H1 (cell line): ENCODE results near the gene WDFY4. TPM values are rescaled to one million over a fixed set of nuclear protein-coding genes. Genes with fewer than 3 reads are reported as not detected.

ENCODE experiments used
- CTCF ChIA-PET: fragments of 300-600 bp; sonication (Branson Sonifier 250); formaldehyde crosslinking; loops from one replicate; lab custom pipeline; 2021; ENCODE audit not compliant: partially characterized antibody; lab: Charles Lee
- POLR2A ChIA-PET: fragments of 300-600 bp; sonication (Branson Sonifier 250); formaldehyde crosslinking; loops from one replicate; lab custom pipeline; 2021; ENCODE audit warnings: inconsistent platforms; ENCODE audit not compliant: partially characterized antibody; lab: Charles Lee
- DNase-seq, 2 experiments: peaks; one replicate each; pipeline versions ENCODE4 v3.0.0 to v3.0.0-alpha.2; 2010 to 2022; ENCODE audit warnings: low spot score in 2 of 2, low read depth in 1 of 2, mixed read lengths in 1 of 2
- FAIRE-seq: peaks from 2 replicates; lab custom pipeline; 2011; peaks lifted over from hg19 to GRCh38; lab: Jason Lieb, UNC
- H2AFZ ChIP-seq: 2 replicates; pipeline ENCODE4 v1.8.1; 2012; ENCODE audit warnings: low read length, inconsistent platforms
- H2AK5ac ChIP-seq: 2 replicates; pipeline ENCODE4 v1.6.1; 2013; ENCODE audit warnings: low read depth, low read length
- H2BK120ac ChIP-seq: replicated peaks from 2 replicates; pipeline ENCODE3; 2013; ENCODE audit warnings: low read depth, low read length, inconsistent platforms
- H2BK12ac ChIP-seq: 2 replicates; pipeline ENCODE4 v1.6.1; 2013; ENCODE audit warnings: low read depth, low read length
- H2BK15ac ChIP-seq: 2 replicates; pipeline ENCODE4 v1.6.1; 2013; ENCODE audit warnings: low read length
- H2BK20ac ChIP-seq: 2 replicates; pipeline ENCODE4 v1.6.1; 2013; ENCODE audit warnings: low read length
- H2BK5ac ChIP-seq: 2 replicates; pipeline ENCODE4 v1.6.1; 2013; ENCODE audit warnings: low read depth, low read length
- H3K14ac ChIP-seq: 2 replicates; pipeline ENCODE4 v1.6.1; 2013; ENCODE audit warnings: inconsistent platforms; ENCODE audit not compliant: insufficient read length
- H3K18ac ChIP-seq: 2 replicates; pipeline ENCODE4 v1.6.1; 2013; ENCODE audit warnings: low read length; ENCODE audit errors: extremely low read depth
- H3K23ac ChIP-seq: 2 replicates; pipeline ENCODE4 v1.6.1; 2013; ENCODE audit warnings: inconsistent platforms; ENCODE audit not compliant: insufficient read length
- H3K23me2 ChIP-seq: 2 replicates; pipeline ENCODE4 v1.6.1; 2013; ENCODE audit warnings: low read depth, low read length
- H3K27ac ChIP-seq: 2 replicates; pipeline ENCODE4 v1.6.1; 2011; ENCODE audit warnings: low read depth, low read length, inconsistent platforms
- H3K27me3 ChIP-seq, 4 experiments: replicated peaks in 1 of 4; 1 replicate in 1 of 4; 2 replicates in 3 of 4; pipeline versions ENCODE4 v1.6.1 to v1.8.1; 2011 to 2013; ENCODE audit warnings: low read length in 3 of 4, mild to moderate bottlenecking in 3 of 4, inconsistent platforms in 2 of 4, mixed read lengths in 2 of 4, moderate library complexity in 1 of 4; ENCODE audit not compliant: control insufficient read depth in 3 of 4, insufficient read depth in 3 of 4; ENCODE audit errors: extremely low read depth in 1 of 4
- H3K36me3 ChIP-seq, 4 experiments: 2 replicates each; pipeline versions ENCODE4 v1.6.1 to v1.8.1; 2011 to 2013; ENCODE audit warnings: mild to moderate bottlenecking in 4 of 4, low read length in 3 of 4, moderate library complexity in 2 of 4, control low read depth in 1 of 4, inconsistent platforms in 1 of 4; ENCODE audit not compliant: insufficient read depth in 4 of 4, control insufficient read depth in 2 of 4
- H3K4ac ChIP-seq: replicated peaks from 2 replicates; pipeline ENCODE3; 2013; ENCODE audit warnings: low read length, low read depth, mixed read lengths, inconsistent platforms; ENCODE audit not compliant: insufficient read length
- H3K4me1 ChIP-seq, 4 experiments: replicated peaks in 1 of 4; 1 replicate in 1 of 4; 2 replicates in 3 of 4; pipeline versions ENCODE4 v1.6.1 to v1.8.1; 2011 to 2013; ENCODE audit warnings: low read length in 3 of 4, inconsistent platforms in 2 of 4, mixed read lengths in 1 of 4; ENCODE audit not compliant: insufficient read depth in 4 of 4, control insufficient read depth in 3 of 4
- H3K4me2 ChIP-seq, 2 experiments: 2 replicates each; pipeline versions ENCODE4 v1.6.1 to v1.8.1; 2011 to 2013; ENCODE audit warnings: low read depth in 2 of 2, low read length in 2 of 2, control low read depth in 1 of 2, inconsistent platforms in 1 of 2, mild to moderate bottlenecking in 1 of 2; ENCODE audit not compliant: insufficient read depth in 1 of 2
- H3K4me3 ChIP-seq, 4 experiments: fragments of 200-600, 300-600 bp in 1 of 4; sonication (generic), shearing (Covaris generic), sonication (Bioruptor Twin) in 1 of 4; 2 replicates each; pipeline versions ENCODE4 v1.5.1 to v1.8.1; 2011 to 2016; ENCODE audit warnings: low read length in 4 of 4, low read depth in 3 of 4, control low read depth in 2 of 4, inconsistent platforms in 2 of 4, mild to moderate bottlenecking in 2 of 4, mixed read lengths in 1 of 4, moderate library complexity in 1 of 4; ENCODE audit not compliant: insufficient read depth in 2 of 4; ENCODE audit errors: extremely low read depth in 1 of 4
- H3K56ac ChIP-seq: replicated peaks from 2 replicates; pipeline ENCODE3; 2013; ENCODE audit warnings: low read depth, mild to moderate bottlenecking, mixed read lengths, low read length, inconsistent platforms; ENCODE audit not compliant: insufficient read length
- H3K79me1 ChIP-seq: 2 replicates; pipeline ENCODE4 v1.6.1; 2013; ENCODE audit warnings: low read depth, low read length, control low read depth
- H3K79me2 ChIP-seq, 2 experiments: 2 replicates each; pipeline versions ENCODE4 v1.6.1 to v1.8.1; 2012 to 2013; ENCODE audit warnings: low read length in 2 of 2, mild to moderate bottlenecking in 2 of 2, inconsistent platforms in 1 of 2; ENCODE audit not compliant: insufficient read depth in 2 of 2, control insufficient read depth in 1 of 2
- H3K9ac ChIP-seq, 4 experiments: replicated peaks in 1 of 4; 1 replicate in 1 of 4; 2 replicates in 3 of 4; pipeline versions ENCODE4 v1.6.1 to v1.8.1; 2011 to 2013; ENCODE audit warnings: low read depth in 3 of 4, low read length in 3 of 4, control low read depth in 2 of 4, mild to moderate bottlenecking in 2 of 4, moderate library complexity in 2 of 4, inconsistent platforms in 1 of 4; ENCODE audit errors: extremely low read depth in 1 of 4
- H3K9me3 ChIP-seq, 2 experiments: 2 replicates each; pipeline versions ENCODE4 v1.6.1 to v1.8.1; 2012 to 2013; ENCODE audit warnings: mild to moderate bottlenecking in 2 of 2, moderate library complexity in 2 of 2, control low read depth in 1 of 2, inconsistent platforms in 1 of 2, low read depth in 1 of 2, low read length in 1 of 2, mixed read lengths in 1 of 2; ENCODE audit not compliant: insufficient read depth in 2 of 2
- H4K20me1 ChIP-seq, 2 experiments: replicated peaks in 1 of 2; 2 replicates each; pipeline versions ENCODE3 to v1.8.1; 2011 to 2013; ENCODE audit warnings: inconsistent platforms in 2 of 2, low read length in 2 of 2, mild to moderate bottlenecking in 1 of 2; ENCODE audit not compliant: insufficient read depth in 2 of 2, control insufficient read depth in 1 of 2
- H4K5ac ChIP-seq: 2 replicates; pipeline ENCODE4 v1.6.1; 2013; ENCODE audit warnings: low read length, low read depth, mixed read lengths, inconsistent platforms; ENCODE audit not compliant: insufficient read length
- H4K8ac ChIP-seq: 2 replicates; pipeline ENCODE4 v1.8.0; 2013; ENCODE audit warnings: mild to moderate bottlenecking, moderate library complexity, low read length, inconsistent platforms; ENCODE audit not compliant: insufficient read depth; ENCODE audit errors: extremely low read depth
- H4K91ac ChIP-seq: replicated peaks from 2 replicates; pipeline ENCODE3; 2013; ENCODE audit warnings: low read length, mixed read lengths, inconsistent platforms; ENCODE audit not compliant: insufficient read length
- RAD21 ChIP-seq, 2 experiments: IDR thresholded peaks in 1 of 2; conservative IDR thresholded peaks in 1 of 2; 2 replicates each; pipeline ENCODE4 v1.6.1; 2011; ENCODE audit warnings: low read depth in 2 of 2, low read length in 2 of 2, improper control_type of control experiment in 1 of 2, inconsistent platforms in 1 of 2, mild to moderate bottlenecking in 1 of 2, moderate library complexity in 1 of 2
- TAF7 ChIP-seq: optimal IDR thresholded peaks from 2 replicates; pipeline ENCODE3; 2011; ENCODE audit warnings: low read depth, mild to moderate bottlenecking, inconsistent platforms, low read length, moderate library complexity, borderline replicate concordance
- WGBS, 2 experiments: shearing (Covaris generic) in 1 of 2; methylation state at CpG; one replicate each; pipeline versions ENCODE4 v1.1.6 to v1.1.7; 2013 to 2015; ENCODE audit warnings: low lambda C conversion rate in 2 of 2, mixed read lengths in 2 of 2, inconsistent platforms in 1 of 2, low coverage in 1 of 2, missing lambda C conversion rate in 1 of 2; ENCODE audit not compliant: insufficient replicate concordance in 2 of 2, insufficient coverage in 1 of 2, insufficient read length in 1 of 2; ENCODE audit errors: extremely low coverage in 1 of 2, missing lambda C conversion rate in 1 of 2; 5-methylcytosine and 5-hydroxymethylcytosine counted together
- microRNA-seq, 2 experiments: library from miRNA; unstranded; fragments of <30 nt; microRNA quantifications; one replicate each; pipeline versions ENCODE4 to v1.2.0, GENCODE V29; 2016 to 2020; ENCODE audit warnings: borderline microRNAs expressed in 2 of 2, borderline number of aligned reads in 2 of 2, borderline replicate concordance in 1 of 2
- polyA plus RNA-seq, 7 experiments: library from polyadenylated mRNA; depleted of rRNA in 3 of 7; stranded (reverse) in 5 of 7; unstranded in 2 of 7; fragments of >200 nt in 5 of 7; fragments of 200-250 nt in 2 of 7; gene quantifications; 1 replicate in 5 of 7; 2 replicates in 1 of 7; 4 replicates in 1 of 7; pipeline versions ENCODE4 v1.2.1 to v1.2.3, GENCODE V29; 2011 to 2013; ENCODE audit warnings: missing spikeins in 2 of 7, mixed read lengths in 2 of 7
- small RNA-seq: library from polyadenylated mRNA; stranded (forward); fragments of <200 nt; extraction: miRNeasy Mini kit (QIAGEN cat#:217004); gene quantifications from one replicate; pipeline ENCODE3, GENCODE V24; 2013; ENCODE audit not compliant: insufficient read depth
- total RNA-seq: library from RNA; stranded (reverse); fragmentation: NEBNext Ultra II Directional; extraction: Animal tissue kit (Norgen Biotek cat#: 25700); gene quantifications from 2 replicates; pipeline ENCODE4 v1.2.1, GENCODE V29; 2021

The WDFY4 gene
- total and polyA plus RNA-seq, 2 of the 8 experiments (the other 6 are each of a cell fraction or from before 2014, with no cell fraction given) = not detected

DNA sequence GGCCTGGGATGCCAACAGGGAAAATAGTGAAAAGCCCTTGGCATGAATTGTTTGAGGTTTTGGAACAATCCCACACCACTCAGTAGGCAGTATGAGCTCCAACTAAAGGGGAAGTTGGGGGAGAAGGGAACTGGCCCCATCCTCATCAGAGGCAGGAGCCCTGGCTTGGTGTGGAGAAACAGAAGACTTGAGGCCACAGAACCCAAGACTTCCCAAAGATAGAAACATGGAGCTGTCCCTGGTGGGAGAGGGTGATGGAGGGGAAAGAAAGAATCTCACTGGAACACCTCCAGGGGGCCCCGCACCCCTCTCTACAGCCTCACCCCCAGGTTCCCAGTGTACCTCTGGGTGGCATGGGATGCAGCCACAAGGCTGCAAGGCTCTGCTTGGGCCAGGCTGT, 345.0 kb downstream of the WDFY4 start:
- Histone ChIP-seq H3K23ac (no peak overlapping the region), H3K9me3 (no peaks in the 10 kb centered on the region), H3K9ac (no peak overlapping the region), H3K36me3 (no peaks in the 10 kb centered on the region), H2BK12ac (no peak overlapping the region), H3K79me2 (no peaks in the 10 kb centered on the region), H3K23me2 (peaks cover 5% of the 10 kb centered on the region; the same call in 1 of the 2 replicates), H4K20me1 (peaks cover 0 to 4% of the 10 kb centered on the region in 2 experiments), H4K91ac (no peak overlapping the region), H3K56ac (no peak overlapping the region), H2BK120ac (no peak overlapping the region), H4K8ac (no peak overlapping the region), H3K4ac (no peak overlapping the region), H3K79me1 (no peaks in the 10 kb centered on the region), H2BK15ac (no peak overlapping the region), H3K4me2 (no peak overlapping the region), H3K4me1 (no peaks in the 10 kb centered on the region), H3K4me3 (no peak overlapping the region), H3K27ac (no peak overlapping the region), H3K14ac (no peak overlapping the region), H3K27me3 (no peaks in the 10 kb centered on the region), H3K18ac (no peak overlapping the region), H2AK5ac (no peak overlapping the region), H2BK5ac (no peak overlapping the region)
- WGBS, 2 experiments = 88% methylated on average over 1 of the region's 1 CpG; no CpG with 5 or more reads in 1 of the 2 experiments
- CTCF ChIA-PET = interaction anchor here (1.1 to 1.5 kb wide), 4 partner anchors 10 to 135 kb away, joined by 3 to 5 read pairs (median 3); no protein-coding TSS in a partner anchor
- FAIRE-seq = no peak
- POLR2A ChIA-PET = no interaction called here
- TF ChIP-seq TAF7 (no peak), RAD21 (IDR thresholded peaks at IDR 0.05 in 1 of 2, conservative IDR thresholded peaks at IDR 0.05 in 1 of 2; ENCODE audit: low read depth in 2 of 2, low read length in 2 of 2) (peak in 1 of 2 experiments; percentile 26; a peak in 1 of 4 replicates)
- TF ChIP-seq, all 59 proteins: peak for 1
- H4K5ac ChIP-seq = no peak overlapping the region
- no peak overlapping the region for H2AFZ ChIP-seq
- H2BK20ac ChIP-seq = no peak overlapping the region
- DNase-seq = no peak

Small RNA genes within 50 kb of the gene (microRNA-seq; reads per million reads assigned to microRNA genes)
- 0 reads per million in 2 experiments for gene MIR4294

Small RNA genes within 50 kb of the gene (small RNA-seq; reads per million reads assigned to genes)
- gene MIR4294 = not detected

Other genes with a start within 250 kb of the WDFY4 start
- 11.2 and 12.9 TPM in 2 replicates for gene ARHGAP22, start 79.8 kb upstream of the WDFY4 start, total RNA-seq
- gene ARHGAP22, start 79.8 kb upstream of the WDFY4 start, polyA plus RNA-seq (2011; rRNA removed) = 3.6 and 5.1 TPM in 2 replicates